Astrocyte (in vitro differentiated cells and primary cell): ENCODE data around the gene PLEKHG4. TPM values are rescaled to one million over a fixed set of nuclear protein-coding genes. Genes with fewer than 3 reads are reported as not detected.

Source experiments
- DNase-seq: peaks from one replicate; pipeline ENCODE4 v3.0.0-alpha.2; 2010; ENCODE audit warnings: low read depth
- FAIRE-seq: peaks from 2 replicates; lab custom pipeline; 2011; peaks lifted over from hg19 to GRCh38; lab: Jason Lieb, UNC
- H2AFZ ChIP-seq: 2 replicates; pipeline ENCODE4 v1.6.0; 2012; ENCODE audit warnings: low read depth, low read length, inconsistent platforms
- H3K27ac ChIP-seq: 2 replicates; pipeline ENCODE4 v1.5.1; 2011; ENCODE audit warnings: low read depth, low read length, inconsistent platforms
- H3K27me3 ChIP-seq: 2 replicates; pipeline ENCODE4 v1.6.0; 2011; ENCODE audit warnings: low read length, inconsistent platforms; ENCODE audit not compliant: insufficient read depth
- H3K36me3 ChIP-seq: 2 replicates; pipeline ENCODE4 v1.5.1; 2011; ENCODE audit warnings: low read length, inconsistent platforms; ENCODE audit not compliant: insufficient read depth
- H3K4me1 ChIP-seq: 2 replicates; pipeline ENCODE4 v1.5.1; 2011; ENCODE audit warnings: low read length, inconsistent platforms; ENCODE audit not compliant: insufficient read depth
- H3K4me2 ChIP-seq: 2 replicates; pipeline ENCODE4 v1.6.0; 2012; ENCODE audit warnings: low read length, inconsistent platforms
- H3K4me3 ChIP-seq: 2 replicates; pipeline ENCODE4 v1.5.1; 2011; ENCODE audit warnings: low read depth, mild to moderate bottlenecking, low read length, inconsistent platforms; ENCODE audit not compliant: insufficient read depth
- H3K79me2 ChIP-seq: 2 replicates; pipeline ENCODE4 v1.6.0; 2012; ENCODE audit warnings: mild to moderate bottlenecking, low read length, inconsistent platforms; ENCODE audit not compliant: insufficient read depth
- H3K9ac ChIP-seq: 2 replicates; pipeline ENCODE4 v1.6.0; 2012; ENCODE audit warnings: mild to moderate bottlenecking, low read length, inconsistent platforms
- H3K9me3 ChIP-seq: 2 replicates; pipeline ENCODE4 v1.5.1; 2012; ENCODE audit warnings: low read depth, mild to moderate bottlenecking, low read length, inconsistent platforms; ENCODE audit not compliant: insufficient read depth
- H4K20me1 ChIP-seq: 2 replicates; pipeline ENCODE4 v1.6.0; 2012; ENCODE audit warnings: low read length, inconsistent platforms; ENCODE audit not compliant: insufficient read depth
- H3K27ac Mint-ChIP-seq: one replicate; pipeline ENCODE4 v1.8.0; 2021; ENCODE audit warnings: mild to moderate bottlenecking, mixed read lengths; ENCODE audit not compliant: unreplicated experiment
- H3K27me3 Mint-ChIP-seq: one replicate; pipeline ENCODE4 v1.8.0; 2021; ENCODE audit warnings: low read depth, mixed read lengths; ENCODE audit not compliant: unreplicated experiment
- H3K36me3 Mint-ChIP-seq: one replicate; pipeline ENCODE4 v1.8.0; 2021; ENCODE audit warnings: low read depth, mixed read lengths; ENCODE audit not compliant: unreplicated experiment
- H3K4me1 Mint-ChIP-seq: one replicate; pipeline ENCODE4 v1.8.0; 2021; ENCODE audit warnings: low read depth, mixed read lengths; ENCODE audit not compliant: unreplicated experiment
- H3K4me3 Mint-ChIP-seq: one replicate; pipeline ENCODE4 v1.8.0; 2021; ENCODE audit warnings: mild to moderate bottlenecking, moderate library complexity, mixed read lengths; ENCODE audit not compliant: unreplicated experiment
- H3K9me3 Mint-ChIP-seq: one replicate; pipeline ENCODE4 v1.8.0; 2021; ENCODE audit warnings: mild to moderate bottlenecking, mixed read lengths; ENCODE audit not compliant: unreplicated experiment
- CTCF ChIP-seq: IDR thresholded peaks from 2 replicates; pipeline ENCODE4 v1.5.1; 2011; ENCODE audit warnings: low read depth, mild to moderate bottlenecking, inconsistent platforms, low read length, moderate library complexity; ENCODE audit not compliant: insufficient read depth
- EZH2 ChIP-seq: IDR thresholded peaks from 2 replicates; pipeline ENCODE4 v1.6.1; 2012; ENCODE audit warnings: mild to moderate bottlenecking, low read length, inconsistent platforms; ENCODE audit not compliant: insufficient read depth
- total RNA-seq: library from RNA; stranded (reverse); gene quantifications from 2 replicates; pipeline ENCODE4 v1.2.1, GENCODE V29; 2021

The PLEKHG4 gene
- total RNA-seq, 1 donor from 2014 or later = 2.4 TPM

GRCh38 chr16:67326115-67326471 lies 46.8 kb downstream of the PLEKHG4 start:
- Histone ChIP-seq H3K4me2 (peak overlapping the region; percentile 81), H2AFZ (peak overlapping the region; percentile 34), H3K36me3 (no peaks in the 10 kb centered on the region), H3K9ac (peak overlapping the region; percentile 53), H3K4me3 (peak overlapping the region; percentile 48), H3K9me3 (no peaks in the 10 kb centered on the region), H3K27me3 (peaks cover 31% of the 10 kb centered on the region), H3K79me2 (no peaks in the 10 kb centered on the region), H3K4me1 (no peaks in the 10 kb centered on the region), H4K20me1 (no peaks in the 10 kb centered on the region), H3K27ac (no peak overlapping the region)
- Mint-ChIP-seq H3K4me1 (no peaks in the 10 kb centered on the region), H3K4me3 (peak overlapping the region; percentile 76), H3K36me3 (no peaks in the 10 kb centered on the region), H3K9me3 (no peaks in the 10 kb centered on the region), H3K27me3 (peaks cover 46% of the 10 kb centered on the region), H3K27ac (no peak overlapping the region)
- DNase-seq = no peak
- no peak for FAIRE-seq
- no peak for TF ChIP-seq EZH2

- Histone ChIP-seq H2AFZ (peak within 1 kb of the TSS; percentile 81), H3K4me3 (peak within 1 kb of the TSS; percentile 48), H3K9ac (peak within 1 kb of the TSS; percentile 53), H3K36me3 (no peaks in the 10 kb centered on the region), H3K27ac (no peak within 1 kb of the TSS), H3K79me2 (no peaks in the 10 kb centered on the region), H3K4me1 (no peaks in the 10 kb centered on the region), H3K27me3 (peaks cover 30% of the 10 kb centered on the region), H4K20me1 (no peaks in the 10 kb centered on the region), H3K4me2 (peak within 1 kb of the TSS; percentile 81), H3K9me3 (no peaks in the 10 kb centered on the region)
- Mint-ChIP-seq H3K27ac (no peak within 1 kb of the TSS), H3K9me3 (no peaks in the 10 kb centered on the region), H3K36me3 (no peaks in the 10 kb centered on the region), H3K27me3 (peaks cover 41% of the 10 kb centered on the region), H3K4me1 (no peaks in the 10 kb centered on the region), H3K4me3 (peak within 1 kb of the TSS; percentile 76)
- DNase-seq = no peak
- peak; percentile 40 for TF ChIP-seq EZH2
- no peak for TF ChIP-seq CTCF
- FAIRE-seq = no peak
These were observed 47.4 kb downstream of the PLEKHG4 start, which contains the start of the genes KCTD19 and LRRC36 for GRCh38 chr16:67326472-67327309. Gene KCTD19 (minus strand): TSS chr16:67326741. CDS start chr16:67326707, 34 bp downstream. Gene LRRC36 (plus strand): TSS chr16:67326815. CDS start chr16:67326863, 48 bp downstream.

GRCh38 chr16:67327743-67328142 lies 48.4 kb downstream of the PLEKHG4 start:
- Histone ChIP-seq H3K27ac (no peak overlapping the region), H3K4me1 (no peaks in the 10 kb centered on the region), H3K9me3 (no peaks in the 10 kb centered on the region), H3K4me3 (no peak overlapping the region), H4K20me1 (no peaks in the 10 kb centered on the region), H2AFZ (peak overlapping the region; percentile 18), H3K36me3 (no peaks in the 10 kb centered on the region), H3K9ac (no peak overlapping the region), H3K27me3 (peaks cover 25% of the 10 kb centered on the region), H3K4me2 (no peak overlapping the region), H3K79me2 (no peaks in the 10 kb centered on the region)
- TF ChIP-seq CTCF (no peak), EZH2 (no peak)
- H3K27ac Mint-ChIP-seq = no peak overlapping the region
- FAIRE-seq = no peak
- H3K27me3 Mint-ChIP-seq = peaks cover 35% of the 10 kb centered on the region
- DNase-seq = no peak
- no peaks in the 10 kb centered on the region for H3K36me3 Mint-ChIP-seq
- no peak overlapping the region for H3K4me3 Mint-ChIP-seq
- no peaks in the 10 kb centered on the region for H3K4me1 Mint-ChIP-seq
- H3K9me3 Mint-ChIP-seq = no peaks in the 10 kb centered on the region
